Activated CD8-positive, alpha-beta memory T cell treated with anti-CD3 and anti-CD28 coated beads for 24 hours (primary cell): ENCODE measurements around the gene CPSF7.
A peak's percentile ranks its signal among the peaks of the same experiment; 100 is the strongest.
"Not testable (repeated sequence)": the region's sequence is repeated elsewhere in the genome, so short reads cannot be mapped to it uniquely, and the experiment has no call there.

Source experiments
- DNase-seq: peaks from one replicate; pipeline ENCODE4 v3.0.0-alpha.2; 2020

Gene CPSF7

GRCh38 chr11:61429691-61430582 is at the start of gene CPSF7, which contains the start of gene SDHAF2:
TSS of gene CPSF7 (minus strand) at chr11:61429975. CDS start at chr11:61429235, 740 bp downstream.
TSS of gene SDHAF2 (plus strand) at chr11:61430124. CDS start at chr11:61430147, 23 bp downstream.
- DNase-seq, result peak; percentile 99

- DNase-seq, result peak; percentile 86
These were observed 48.0 kb upstream of the CPSF7 start for GRCh38 chr11:61477727-61478148.

- no peak for DNase-seq
These were observed 47.4 kb upstream of the CPSF7 start for GRCh38 chr11:61477126-61477525.

- no peak for DNase-seq
These were observed 46.6 kb upstream of the CPSF7 start for GRCh38 chr11:61476371-61476770.

GRCh38 chr11:61475433-61475832 is 45.7 kb upstream of the CPSF7 start:
- no peak for DNase-seq

GRCh38 chr11:61474013-61474643 is 44.4 kb upstream of the CPSF7 start:
- no peak for DNase-seq

- DNase-seq, result no peak
These were observed 43.7 kb upstream of the CPSF7 start for GRCh38 chr11:61473370-61474012.

GRCh38 chr11:61472868-61473267 is 43.1 kb upstream of the CPSF7 start:
- no peak for DNase-seq

GRCh38 chr11:61472282-61472681 is 42.5 kb upstream of the CPSF7 start:
- no peak for DNase-seq

GRCh38 chr11:61468002-61468401 is 38.2 kb upstream of the CPSF7 start:
- no peak for DNase-seq

GRCh38 chr11:61467602-61468001 is 37.8 kb upstream of the CPSF7 start:
- DNase-seq, result not testable (repeated sequence)

- DNase-seq, result no peak
These were observed 31.2 kb upstream of the CPSF7 start for GRCh38 chr11:61460986-61461385.

- no peak for DNase-seq
These were observed 30.7 kb upstream of the CPSF7 start for GRCh38 chr11:61460474-61460881.

GRCh38 chr11:61454520-61454919 is 24.7 kb upstream of the CPSF7 start:
- DNase-seq, result no peak

GRCh38 chr11:61453695-61454094 is 23.9 kb upstream of the CPSF7 start:
- no peak for DNase-seq

- DNase-seq, result no peak
These were observed 23.1 kb upstream of the CPSF7 start for GRCh38 chr11:61452825-61453224.

- no peak for DNase-seq
These were observed 18.8 kb upstream of the CPSF7 start for GRCh38 chr11:61448552-61448927.

GRCh38 chr11:61447601-61448551 is 18.1 kb upstream of the CPSF7 start:
- DNase-seq, result no peak

GRCh38 chr11:61446211-61446651 is 16.5 kb upstream of the CPSF7 start:
- DNase-seq, result peak; percentile 87

GRCh38 chr11:61445516-61445915 is 15.7 kb upstream of the CPSF7 start:
- no peak for DNase-seq

- DNase-seq, result no peak
These were observed 12.8 kb upstream of the CPSF7 start for GRCh38 chr11:61442616-61443015.

- no peak for DNase-seq
These were observed 9.8 kb upstream of the CPSF7 start for GRCh38 chr11:61439615-61440014.
